Right lobe of liver (tissue), 4 donors: ENCODE data around the gene EGF.

Experiments
- POLR2A ChIP-seq: fragments of 450-650 bp; IDR thresholded peaks from one replicate; pipeline ENCODE4 v1.6.1; 2017; ENCODE audit warnings: antibody characterized with exemption, mild to moderate bottlenecking
- TF ChIP-seq, protein P1 (sequence below), 4 donors: fragments of 200-600 bp in 3 of 4; fragments of 450-650 bp in 1 of 4; IDR thresholded peaks; one replicate each; pipeline versions ENCODE4 v1.5.1 to v1.8.0; 2016 to 2022; ENCODE audit warnings: antibody characterized with exemption in 4 of 4, mild to moderate bottlenecking in 2 of 4
- donor health status: DM: no; HTN: no; CAD: no.
- donor health status: DM: no; HTN: no; CAD: no.
- donor health status: DM: no; HTN: yes; CAD: no.

DNA sequence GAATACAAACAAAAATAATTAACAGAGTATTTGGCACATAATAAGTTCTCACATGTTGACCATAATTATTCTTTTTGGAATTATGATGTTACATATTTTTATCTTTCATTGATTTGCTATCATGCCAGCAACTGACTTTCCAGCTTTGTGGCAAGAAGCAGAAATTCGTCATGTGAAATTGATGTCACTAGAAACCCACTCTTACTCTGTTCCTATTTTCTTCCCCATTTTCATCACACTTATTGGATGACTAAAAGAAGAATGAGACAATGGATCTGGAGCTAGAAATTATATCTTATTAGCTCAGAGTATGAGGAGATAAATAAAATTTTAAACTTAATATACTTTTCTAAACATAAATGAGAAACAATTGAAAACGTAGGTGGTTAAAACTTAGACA lies 31.9 kb downstream of the EGF start:
- TF ChIP-seq, protein P1, sequence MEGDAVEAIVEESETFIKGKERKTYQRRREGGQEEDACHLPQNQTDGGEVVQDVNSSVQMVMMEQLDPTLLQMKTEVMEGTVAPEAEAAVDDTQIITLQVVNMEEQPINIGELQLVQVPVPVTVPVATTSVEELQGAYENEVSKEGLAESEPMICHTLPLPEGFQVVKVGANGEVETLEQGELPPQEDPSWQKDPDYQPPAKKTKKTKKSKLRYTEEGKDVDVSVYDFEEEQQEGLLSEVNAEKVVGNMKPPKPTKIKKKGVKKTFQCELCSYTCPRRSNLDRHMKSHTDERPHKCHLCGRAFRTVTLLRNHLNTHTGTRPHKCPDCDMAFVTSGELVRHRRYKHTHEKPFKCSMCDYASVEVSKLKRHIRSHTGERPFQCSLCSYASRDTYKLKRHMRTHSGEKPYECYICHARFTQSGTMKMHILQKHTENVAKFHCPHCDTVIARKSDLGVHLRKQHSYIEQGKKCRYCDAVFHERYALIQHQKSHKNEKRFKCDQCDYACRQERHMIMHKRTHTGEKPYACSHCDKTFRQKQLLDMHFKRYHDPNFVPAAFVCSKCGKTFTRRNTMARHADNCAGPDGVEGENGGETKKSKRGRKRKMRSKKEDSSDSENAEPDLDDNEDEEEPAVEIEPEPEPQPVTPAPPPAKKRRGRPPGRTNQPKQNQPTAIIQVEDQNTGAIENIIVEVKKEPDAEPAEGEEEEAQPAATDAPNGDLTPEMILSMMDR (IDR thresholded peaks at IDR 0.05) = no peak
- no peak for TF ChIP-seq POLR2A
